ENCODE data around the gene NCK2.

DNA sequence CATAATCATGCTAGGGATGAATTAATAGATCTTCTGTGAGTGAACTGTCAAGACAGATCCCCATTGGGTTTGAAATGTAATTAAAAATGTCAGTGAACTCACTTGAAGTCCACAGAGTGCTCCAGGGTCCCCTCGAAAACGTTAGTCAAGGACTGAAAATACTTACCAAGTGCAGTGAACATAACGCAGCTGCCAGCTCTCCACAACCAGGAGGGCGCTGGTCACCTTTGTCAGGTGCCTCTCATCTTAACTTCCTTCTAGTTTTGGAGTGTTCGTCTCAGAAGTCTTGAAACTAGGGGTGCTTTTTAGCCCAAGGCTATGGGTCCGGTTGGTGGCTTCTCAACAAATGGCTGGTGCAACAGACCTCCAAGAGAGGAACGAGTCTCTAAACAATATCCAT lies 70.7 kb downstream of the NCK2 start:
- TF ChIP-seq, protein P1, sequence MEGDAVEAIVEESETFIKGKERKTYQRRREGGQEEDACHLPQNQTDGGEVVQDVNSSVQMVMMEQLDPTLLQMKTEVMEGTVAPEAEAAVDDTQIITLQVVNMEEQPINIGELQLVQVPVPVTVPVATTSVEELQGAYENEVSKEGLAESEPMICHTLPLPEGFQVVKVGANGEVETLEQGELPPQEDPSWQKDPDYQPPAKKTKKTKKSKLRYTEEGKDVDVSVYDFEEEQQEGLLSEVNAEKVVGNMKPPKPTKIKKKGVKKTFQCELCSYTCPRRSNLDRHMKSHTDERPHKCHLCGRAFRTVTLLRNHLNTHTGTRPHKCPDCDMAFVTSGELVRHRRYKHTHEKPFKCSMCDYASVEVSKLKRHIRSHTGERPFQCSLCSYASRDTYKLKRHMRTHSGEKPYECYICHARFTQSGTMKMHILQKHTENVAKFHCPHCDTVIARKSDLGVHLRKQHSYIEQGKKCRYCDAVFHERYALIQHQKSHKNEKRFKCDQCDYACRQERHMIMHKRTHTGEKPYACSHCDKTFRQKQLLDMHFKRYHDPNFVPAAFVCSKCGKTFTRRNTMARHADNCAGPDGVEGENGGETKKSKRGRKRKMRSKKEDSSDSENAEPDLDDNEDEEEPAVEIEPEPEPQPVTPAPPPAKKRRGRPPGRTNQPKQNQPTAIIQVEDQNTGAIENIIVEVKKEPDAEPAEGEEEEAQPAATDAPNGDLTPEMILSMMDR (IDR thresholded peaks at IDR 0.05): no peak
- TF ChIP-seq POLR2AphosphoS5 (IDR thresholded peaks at IDR 0.05): no peak
- TF ChIP-seq POLR2A (IDR thresholded peaks at IDR 0.05): no peak

Data from sigmoid colon (tissue), 4 donors.